ENCODE results near the gene SEPSECS. TPM values are rescaled to one million over a fixed set of nuclear protein-coding genes. Genes with fewer than 3 reads are reported as not detected.

The SEPSECS gene
- total and polyA plus RNA-seq, 2 of the 13 experiments (the other 11 are each of a cell fraction or from before 2014, with no cell fraction given) = 9.4 to 14.3 TPM

DNA sequence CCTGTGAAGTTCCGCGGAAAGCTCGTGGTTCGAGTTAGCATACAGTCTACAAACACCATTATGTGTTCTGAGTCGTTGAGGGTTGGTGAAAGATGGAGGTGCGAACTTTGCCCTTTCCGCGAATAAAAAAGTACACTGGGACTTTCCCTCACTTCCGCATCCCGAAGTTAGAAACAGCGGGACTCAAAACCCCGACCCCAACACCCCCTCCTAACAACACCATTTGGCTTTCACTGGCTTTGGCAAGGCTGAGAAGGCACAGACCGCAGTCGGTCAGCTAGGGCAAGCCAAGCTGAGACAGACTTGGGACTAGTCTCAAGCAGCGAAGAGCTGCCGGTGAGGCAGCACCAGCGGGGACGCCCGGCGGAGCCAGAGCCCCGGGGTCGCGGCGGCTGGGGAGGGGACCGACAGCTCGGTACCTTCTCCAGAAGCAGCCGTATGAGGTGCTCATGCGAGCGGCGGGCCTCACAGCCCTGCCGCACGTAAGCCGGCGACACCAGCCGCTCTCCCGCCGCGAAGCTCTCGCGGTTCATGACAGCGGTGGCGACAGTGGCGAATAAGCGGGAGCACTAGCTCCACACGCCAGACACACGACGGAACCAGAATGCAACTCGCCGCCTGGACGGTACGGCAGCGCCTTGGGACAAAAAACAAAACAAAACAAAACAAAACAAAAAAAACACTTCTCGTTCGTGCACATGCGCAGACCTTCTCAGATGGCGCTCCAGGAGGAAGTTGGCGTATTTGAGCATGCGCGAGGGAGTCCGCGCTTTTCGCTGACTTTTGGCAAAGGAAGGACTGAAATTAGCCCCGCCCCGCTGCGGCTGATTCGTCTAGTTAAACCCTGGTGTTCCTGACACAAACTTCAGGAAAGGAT lies at the start of gene SEPSECS (continued):
- TF ChIP-seq, protein P1, sequence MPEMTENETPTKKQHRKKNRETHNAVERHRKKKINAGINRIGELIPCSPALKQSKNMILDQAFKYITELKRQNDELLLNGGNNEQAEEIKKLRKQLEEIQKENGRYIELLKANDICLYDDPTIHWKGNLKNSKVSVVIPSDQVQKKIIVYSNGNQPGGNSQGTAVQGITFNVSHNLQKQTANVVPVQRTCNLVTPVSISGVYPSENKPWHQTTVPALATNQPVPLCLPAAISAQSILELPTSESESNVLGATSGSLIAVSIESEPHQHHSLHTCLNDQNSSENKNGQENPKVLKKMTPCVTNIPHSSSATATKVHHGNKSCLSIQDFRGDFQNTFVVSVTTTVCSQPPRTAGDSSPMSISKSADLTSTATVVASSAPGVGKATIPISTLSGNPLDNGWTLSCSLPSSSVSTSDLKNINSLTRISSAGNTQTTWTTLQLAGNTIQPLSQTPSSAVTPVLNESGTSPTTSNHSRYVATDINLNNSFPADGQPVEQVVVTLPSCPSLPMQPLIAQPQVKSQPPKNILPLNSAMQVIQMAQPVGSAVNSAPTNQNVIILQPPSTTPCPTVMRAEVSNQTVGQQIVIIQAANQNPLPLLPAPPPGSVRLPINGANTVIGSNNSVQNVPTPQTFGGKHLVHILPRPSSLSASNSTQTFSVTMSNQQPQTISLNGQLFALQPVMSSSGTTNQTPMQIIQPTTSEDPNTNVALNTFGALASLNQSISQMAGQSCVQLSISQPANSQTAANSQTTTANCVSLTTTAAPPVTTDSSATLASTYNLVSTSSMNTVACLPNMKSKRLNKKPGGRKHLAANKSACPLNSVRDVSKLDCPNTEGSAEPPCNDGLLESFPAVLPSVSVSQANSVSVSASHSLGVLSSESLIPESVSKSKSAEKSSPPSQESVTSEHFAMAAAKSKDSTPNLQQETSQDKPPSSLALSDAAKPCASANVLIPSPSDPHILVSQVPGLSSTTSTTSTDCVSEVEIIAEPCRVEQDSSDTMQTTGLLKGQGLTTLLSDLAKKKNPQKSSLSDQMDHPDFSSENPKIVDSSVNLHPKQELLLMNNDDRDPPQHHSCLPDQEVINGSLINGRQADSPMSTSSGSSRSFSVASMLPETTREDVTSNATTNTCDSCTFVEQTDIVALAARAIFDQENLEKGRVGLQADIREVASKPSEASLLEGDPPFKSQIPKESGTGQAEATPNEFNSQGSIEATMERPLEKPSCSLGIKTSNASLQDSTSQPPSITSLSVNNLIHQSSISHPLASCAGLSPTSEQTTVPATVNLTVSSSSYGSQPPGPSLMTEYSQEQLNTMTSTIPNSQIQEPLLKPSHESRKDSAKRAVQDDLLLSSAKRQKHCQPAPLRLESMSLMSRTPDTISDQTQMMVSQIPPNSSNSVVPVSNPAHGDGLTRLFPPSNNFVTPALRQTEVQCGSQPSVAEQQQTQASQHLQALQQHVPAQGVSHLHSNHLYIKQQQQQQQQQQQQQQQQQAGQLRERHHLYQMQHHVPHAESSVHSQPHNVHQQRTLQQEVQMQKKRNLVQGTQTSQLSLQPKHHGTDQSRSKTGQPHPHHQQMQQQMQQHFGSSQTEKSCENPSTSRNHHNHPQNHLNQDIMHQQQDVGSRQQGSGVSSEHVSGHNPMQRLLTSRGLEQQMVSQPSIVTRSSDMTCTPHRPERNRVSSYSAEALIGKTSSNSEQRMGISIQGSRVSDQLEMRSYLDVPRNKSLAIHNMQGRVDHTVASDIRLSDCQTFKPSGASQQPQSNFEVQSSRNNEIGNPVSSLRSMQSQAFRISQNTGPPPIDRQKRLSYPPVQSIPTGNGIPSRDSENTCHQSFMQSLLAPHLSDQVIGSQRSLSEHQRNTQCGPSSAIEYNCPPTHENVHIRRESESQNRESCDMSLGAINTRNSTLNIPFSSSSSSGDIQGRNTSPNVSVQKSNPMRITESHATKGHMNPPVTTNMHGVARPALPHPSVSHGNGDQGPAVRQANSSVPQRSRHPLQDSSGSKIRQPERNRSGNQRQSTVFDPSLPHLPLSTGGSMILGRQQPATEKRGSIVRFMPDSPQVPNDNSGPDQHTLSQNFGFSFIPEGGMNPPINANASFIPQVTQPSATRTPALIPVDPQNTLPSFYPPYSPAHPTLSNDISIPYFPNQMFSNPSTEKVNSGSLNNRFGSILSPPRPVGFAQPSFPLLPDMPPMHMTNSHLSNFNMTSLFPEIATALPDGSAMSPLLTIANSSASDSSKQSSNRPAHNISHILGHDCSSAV (CRISPR knock-in tag; IDR thresholded peaks at IDR 0.05; ENCODE audit: borderline replicate concordance) = peak; percentile 50; the same call in 1 of the 2 replicates
- TF ChIP-seq, protein P2, sequence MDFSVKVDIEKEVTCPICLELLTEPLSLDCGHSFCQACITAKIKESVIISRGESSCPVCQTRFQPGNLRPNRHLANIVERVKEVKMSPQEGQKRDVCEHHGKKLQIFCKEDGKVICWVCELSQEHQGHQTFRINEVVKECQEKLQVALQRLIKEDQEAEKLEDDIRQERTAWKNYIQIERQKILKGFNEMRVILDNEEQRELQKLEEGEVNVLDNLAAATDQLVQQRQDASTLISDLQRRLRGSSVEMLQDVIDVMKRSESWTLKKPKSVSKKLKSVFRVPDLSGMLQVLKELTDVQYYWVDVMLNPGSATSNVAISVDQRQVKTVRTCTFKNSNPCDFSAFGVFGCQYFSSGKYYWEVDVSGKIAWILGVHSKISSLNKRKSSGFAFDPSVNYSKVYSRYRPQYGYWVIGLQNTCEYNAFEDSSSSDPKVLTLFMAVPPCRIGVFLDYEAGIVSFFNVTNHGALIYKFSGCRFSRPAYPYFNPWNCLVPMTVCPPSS (IDR thresholded peaks at IDR 0.05) = no peak
- TF ChIP-seq IRF1 (CRISPR knock-in tag; IDR thresholded peaks at IDR 0.05; ENCODE audit: low read depth) = no peak
- no peak for TF ChIP-seq ZBTB40 (IDR thresholded peaks at IDR 0.05)
- TF ChIP-seq ZBTB40 (CRISPR knock-in tag; IDR thresholded peaks at IDR 0.05) = peak; percentile 86
- peak; percentile 13; the same call in 1 of the 2 replicates for TF ChIP-seq ELF3 (CRISPR knock-in tag; IDR thresholded peaks at IDR 0.05)
- TF ChIP-seq TEAD2 (CRISPR knock-in tag; IDR thresholded peaks at IDR 0.05) = no peak
